Gastrocnemius medialis (tissue), 4 donors: ENCODE data around the gene ZNF438.

Experiments
- POLR2A ChIP-seq, 2 donors: fragments of 450-650 bp; IDR thresholded peaks; one replicate each; pipeline ENCODE4 v1.6.1; 2017; ENCODE audit warnings: antibody characterized with exemption in 2 of 2, mild to moderate bottlenecking in 2 of 2, moderate library complexity in 2 of 2
- TF ChIP-seq, protein P1 (sequence below), 5 experiments: fragments of 450-650 bp in 3 of 5; fragments of 200-600 bp in 2 of 5; sonication (generic) in 2 of 5; IDR thresholded peaks in 4 of 5; conservative IDR thresholded peaks in 1 of 5; 1 replicate in 4 of 5; 2 replicates in 1 of 5; pipeline ENCODE4 v1.5.1; 2016 to 2019; ENCODE audit warnings: antibody characterized with exemption in 5 of 5, mild to moderate bottlenecking in 3 of 5, moderate library complexity in 3 of 5

DNA sequence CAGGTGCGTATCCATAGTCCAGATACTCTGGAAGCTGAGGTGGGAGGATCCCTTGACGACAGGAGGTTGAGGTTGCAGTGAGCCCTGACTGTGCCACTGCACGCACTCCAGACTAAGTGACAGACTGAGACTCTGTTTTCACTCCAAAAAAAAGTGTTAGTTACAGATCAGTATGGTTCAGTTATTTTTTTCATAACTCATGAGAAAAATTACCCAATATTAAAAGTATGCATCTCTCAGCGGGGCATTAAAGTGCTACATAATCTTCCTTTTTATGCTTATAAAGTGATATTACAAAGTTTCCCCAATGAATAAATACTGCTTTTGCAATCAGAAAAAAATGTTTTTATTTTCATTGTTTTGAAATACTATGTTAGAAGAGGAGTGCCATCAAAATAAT is 147.9 kb downstream of the ZNF438 start:
- TF ChIP-seq, protein P1, sequence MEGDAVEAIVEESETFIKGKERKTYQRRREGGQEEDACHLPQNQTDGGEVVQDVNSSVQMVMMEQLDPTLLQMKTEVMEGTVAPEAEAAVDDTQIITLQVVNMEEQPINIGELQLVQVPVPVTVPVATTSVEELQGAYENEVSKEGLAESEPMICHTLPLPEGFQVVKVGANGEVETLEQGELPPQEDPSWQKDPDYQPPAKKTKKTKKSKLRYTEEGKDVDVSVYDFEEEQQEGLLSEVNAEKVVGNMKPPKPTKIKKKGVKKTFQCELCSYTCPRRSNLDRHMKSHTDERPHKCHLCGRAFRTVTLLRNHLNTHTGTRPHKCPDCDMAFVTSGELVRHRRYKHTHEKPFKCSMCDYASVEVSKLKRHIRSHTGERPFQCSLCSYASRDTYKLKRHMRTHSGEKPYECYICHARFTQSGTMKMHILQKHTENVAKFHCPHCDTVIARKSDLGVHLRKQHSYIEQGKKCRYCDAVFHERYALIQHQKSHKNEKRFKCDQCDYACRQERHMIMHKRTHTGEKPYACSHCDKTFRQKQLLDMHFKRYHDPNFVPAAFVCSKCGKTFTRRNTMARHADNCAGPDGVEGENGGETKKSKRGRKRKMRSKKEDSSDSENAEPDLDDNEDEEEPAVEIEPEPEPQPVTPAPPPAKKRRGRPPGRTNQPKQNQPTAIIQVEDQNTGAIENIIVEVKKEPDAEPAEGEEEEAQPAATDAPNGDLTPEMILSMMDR (IDR thresholded peaks at IDR 0.05 in 4 of 5, conservative IDR thresholded peaks at IDR 0.05 in 1 of 5) = no peak
- no peak for TF ChIP-seq POLR2A (IDR thresholded peaks at IDR 0.05)
